Left colon (tissue), 2 donors: ENCODE measurements around the gene SNRK. TPM values are rescaled to one million over a fixed set of nuclear protein-coding genes. Genes with fewer than 3 reads are reported as not detected.
A peak's percentile ranks its signal among the peaks of the same experiment; 100 is the strongest.

Experiments
- ATAC-seq: fragments of 200-7000 bp; cut with Tn5 transposase; one replicate; pipeline ENCODE4 v1.9.1; 2020; ENCODE audit warnings: mild to moderate bottlenecking, moderate library complexity
- DNase-seq, 2 donors: peaks; one replicate each; pipeline ENCODE4 v3.0.0-alpha.2; 2020
- intact Hi-C, 2 donors: fragments of 100-400 bp; cut with DNase I in 1 of 2; cut with micrococcal nuclease in 1 of 2; formaldehyde crosslinking; loops; one replicate each; pipeline versions ENCODE4 v1.11.2 to v1.14.0; 2022; cut with DNase I, micrococcal nuclease
- total RNA-seq, 2 donors: library from RNA; stranded (reverse); fragmentation: NEBNext Ultra II Directional; extraction: Animal tissue kit (Norgen Biotek cat#: 25700); gene quantifications; one replicate each; pipeline ENCODE4 v1.2.1, GENCODE V29; 2021
- donor health status: DM: no; HTN: no; CAD: no.
- donor health status: DM: yes; HTN: yes; CAD: no.

SNRK gene
- total RNA-seq, 2 donors from 2014 or later = 27.7 to 31.7 TPM

DNA sequence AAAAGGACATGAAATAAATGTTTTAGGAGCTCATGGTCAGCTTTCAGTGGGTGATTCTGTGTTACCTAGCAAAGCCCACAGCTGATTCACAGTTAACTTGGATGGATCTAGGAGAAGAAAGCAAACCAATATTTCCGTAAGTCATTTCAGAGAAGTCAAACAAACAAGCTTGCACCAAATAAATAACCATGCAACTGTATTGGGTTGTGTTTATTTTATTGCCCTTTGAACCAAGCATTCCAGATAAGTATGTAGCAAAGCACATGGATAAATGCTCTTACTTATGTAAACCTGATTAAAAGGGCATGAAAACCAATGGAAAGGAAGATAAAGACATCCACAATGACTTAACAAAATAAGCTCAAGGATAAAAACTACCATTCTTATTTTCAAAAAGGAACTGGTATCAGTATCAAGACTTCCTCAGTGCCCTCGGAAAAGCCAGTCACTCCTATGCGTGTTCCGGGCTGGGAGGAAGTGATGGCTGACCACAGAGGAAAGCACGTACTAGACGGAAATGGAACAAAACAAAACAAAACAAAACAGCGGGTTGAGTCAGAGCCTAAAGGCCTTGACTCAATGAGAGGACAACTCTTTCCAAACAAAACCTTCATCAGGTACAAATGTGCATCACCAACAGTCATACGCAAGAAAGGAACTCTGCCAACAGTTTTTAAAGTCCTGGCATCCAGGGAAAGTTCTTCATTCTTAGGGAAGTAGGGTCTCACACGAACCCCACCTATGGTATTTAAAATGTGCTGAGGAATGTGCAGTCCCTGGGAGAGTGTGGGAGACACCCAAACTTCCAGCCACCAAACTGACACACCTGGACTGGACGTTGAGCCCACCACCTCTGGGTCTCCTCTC is 103.3 kb downstream of the SNRK start:
- intact Hi-C loops = no loop called here
- DNase-seq (peak in 1 of 2 donors; percentile 52), ATAC-seq (no peak)

DNA sequence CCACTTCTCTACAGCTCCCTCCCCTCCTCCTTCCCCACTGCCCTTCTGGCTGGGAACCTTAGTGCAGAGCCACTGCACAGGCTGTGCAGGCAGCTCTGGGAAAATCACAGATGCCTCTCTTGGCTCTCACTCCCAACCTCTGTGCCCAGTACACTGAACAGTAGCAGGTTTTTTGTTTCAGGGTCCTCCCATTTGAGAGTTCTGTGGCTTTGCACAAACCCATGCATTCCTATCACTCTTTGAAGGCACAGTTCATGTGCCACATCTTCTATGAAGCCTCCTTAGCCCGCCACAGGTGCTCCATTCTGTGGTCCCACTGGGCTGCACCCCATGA is 103.9 kb downstream of the SNRK start:
- ATAC-seq = no peak
- no peak for DNase-seq
- intact Hi-C loops = no loop called here

- DNase-seq (no peak), ATAC-seq (no peak)
- intact Hi-C loops = no loop called here
Measured at GRCh38 chr3:43391621-43392020, 105.3 kb downstream of the SNRK start.

GRCh38 chr3:43394041-43394554 is 107.8 kb downstream of the SNRK start:
- intact Hi-C loops = no loop called here
- ATAC-seq (no peak), DNase-seq (no peak)

DNA sequence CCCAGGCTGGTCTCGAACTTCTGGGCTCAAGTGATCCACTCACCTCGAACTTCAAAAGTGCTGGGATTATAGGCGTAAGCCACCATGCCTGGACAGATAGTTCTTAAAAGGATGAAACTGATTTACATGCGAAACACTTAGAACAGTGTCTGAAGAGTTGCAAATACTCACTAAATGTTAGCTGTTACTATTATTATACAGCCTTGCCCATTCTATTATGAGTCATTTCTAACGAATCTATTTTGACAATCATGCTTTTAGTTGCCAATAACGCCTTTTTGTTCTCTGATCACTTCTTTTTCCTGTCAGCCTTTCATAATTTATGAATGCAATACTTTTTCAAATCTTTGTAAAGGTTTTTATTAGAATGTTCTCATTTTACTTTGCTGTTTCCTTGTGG is 112.7 kb downstream of the SNRK start:
- DNase-seq (no peak), ATAC-seq (no peak)
- intact Hi-C loops = no loop called here

GRCh38 chr3:43400167-43400566 is 113.8 kb downstream of the SNRK start:
- DNase-seq = no peak
- intact Hi-C loops = no loop called here
- no peak for ATAC-seq

Other genes with a start within 250 kb of the SNRK start
- gene POMGNT2, start 180.5 kb upstream of the SNRK start, total RNA-seq = 1 to 10 TPM; 3.7 to 5.1 TPM